Measurements from ENCODE around the gene C10orf95.

GRCh38 chr10:102406815-102407214 lies 44.5 kb downstream of the C10orf95 start:
- TF ChIP-seq CTCF (conservative IDR thresholded peaks at IDR 0.05; ENCODE audit: low read length) (no peak), EZH2phosphoT487 (IDR thresholded peaks at IDR 0.05; ENCODE audit: borderline replicate concordance) (no peak)
